ENCODE data around the gene FBXW2.

DNA sequence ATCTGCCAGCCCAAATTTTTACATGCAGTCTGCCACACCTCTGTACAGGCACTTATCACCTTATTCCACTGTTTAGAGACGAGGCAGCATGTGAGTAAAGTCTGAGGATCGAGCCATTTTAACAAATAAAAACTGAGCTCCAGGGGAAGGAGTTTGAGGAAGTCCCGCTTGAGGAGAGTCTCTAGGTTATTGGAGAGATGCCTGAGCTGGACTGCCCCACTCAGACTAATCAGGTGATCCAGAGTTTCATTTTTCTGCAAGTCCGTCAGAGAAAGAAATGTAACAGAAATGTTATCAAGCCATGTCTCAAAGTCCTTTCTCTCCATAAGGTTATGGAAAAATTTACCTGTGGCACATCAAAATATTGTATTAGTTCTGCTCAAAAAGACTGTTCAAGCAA is 5.3 kb downstream of the FBXW2 start:
- TF ChIP-seq, protein P1, sequence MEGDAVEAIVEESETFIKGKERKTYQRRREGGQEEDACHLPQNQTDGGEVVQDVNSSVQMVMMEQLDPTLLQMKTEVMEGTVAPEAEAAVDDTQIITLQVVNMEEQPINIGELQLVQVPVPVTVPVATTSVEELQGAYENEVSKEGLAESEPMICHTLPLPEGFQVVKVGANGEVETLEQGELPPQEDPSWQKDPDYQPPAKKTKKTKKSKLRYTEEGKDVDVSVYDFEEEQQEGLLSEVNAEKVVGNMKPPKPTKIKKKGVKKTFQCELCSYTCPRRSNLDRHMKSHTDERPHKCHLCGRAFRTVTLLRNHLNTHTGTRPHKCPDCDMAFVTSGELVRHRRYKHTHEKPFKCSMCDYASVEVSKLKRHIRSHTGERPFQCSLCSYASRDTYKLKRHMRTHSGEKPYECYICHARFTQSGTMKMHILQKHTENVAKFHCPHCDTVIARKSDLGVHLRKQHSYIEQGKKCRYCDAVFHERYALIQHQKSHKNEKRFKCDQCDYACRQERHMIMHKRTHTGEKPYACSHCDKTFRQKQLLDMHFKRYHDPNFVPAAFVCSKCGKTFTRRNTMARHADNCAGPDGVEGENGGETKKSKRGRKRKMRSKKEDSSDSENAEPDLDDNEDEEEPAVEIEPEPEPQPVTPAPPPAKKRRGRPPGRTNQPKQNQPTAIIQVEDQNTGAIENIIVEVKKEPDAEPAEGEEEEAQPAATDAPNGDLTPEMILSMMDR (IDR thresholded peaks at IDR 0.05; ENCODE audit: low read depth, low read length) = no peak
- TF ChIP-seq EZH2phosphoT487 (IDR thresholded peaks at IDR 0.05; ENCODE audit: low read depth) = no peak
